GM19035 (cell line): ENCODE data around the gene SPTBN5.

Experiments used
- ATAC-seq: cut with Tn5 transposase; IDR thresholded peaks from one replicate; pipeline ENCODE4 v1.9.1; 2021; ENCODE audit not compliant: unreplicated experiment

Gene SPTBN5

GRCh38 chr15:41926185-41927056 lies 32.6 kb upstream of the SPTBN5 start:
- ATAC-seq = no peak

- no peak for ATAC-seq
These were observed 31.3 kb upstream of the SPTBN5 start for GRCh38 chr15:41925086-41925608.

- no peak for ATAC-seq
These were observed 29.6 kb upstream of the SPTBN5 start for GRCh38 chr15:41923401-41923997.

DNA sequence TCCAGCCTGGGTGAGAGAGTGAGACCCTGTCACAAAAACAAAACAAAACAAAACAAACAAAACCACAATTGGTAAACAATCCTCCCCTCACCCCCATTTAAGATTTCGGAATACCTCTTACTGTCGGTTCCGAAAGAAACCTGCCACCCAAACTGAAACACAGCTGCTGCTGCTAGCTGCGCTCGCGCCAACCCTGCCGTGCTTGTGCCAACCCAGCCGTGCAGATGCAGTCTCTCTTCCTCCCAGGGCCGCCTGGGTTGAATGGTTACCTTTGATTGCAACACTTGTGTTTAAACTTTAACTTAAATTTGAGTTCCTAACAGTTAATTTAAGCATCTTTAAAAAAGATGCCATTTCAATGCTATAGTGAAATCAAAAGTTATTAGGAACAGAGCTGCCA lies 28.5 kb upstream of the SPTBN5 start:
- ATAC-seq = no peak

- no peak for ATAC-seq
These were observed 27.8 kb upstream of the SPTBN5 start for GRCh38 chr15:41921639-41922038.

DNA sequence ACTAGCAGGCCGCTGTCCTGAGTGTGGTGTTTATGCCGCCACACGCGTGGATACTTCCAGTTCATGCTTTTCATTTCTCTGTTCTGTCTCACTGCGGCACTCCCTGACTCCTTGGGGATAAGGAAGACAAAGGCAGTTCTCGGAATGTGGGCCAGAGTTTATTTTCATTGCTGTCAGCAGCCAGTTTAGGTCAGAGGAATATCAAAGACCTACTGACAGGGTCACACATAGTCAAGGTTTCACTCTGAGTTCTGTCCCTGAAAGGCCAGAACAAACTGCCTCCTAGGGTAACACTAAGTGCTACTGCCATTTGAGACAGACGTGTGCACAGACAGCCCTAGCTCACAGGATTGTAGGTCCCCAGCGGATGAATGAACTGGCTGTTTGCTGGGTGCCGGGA lies 27.3 kb upstream of the SPTBN5 start:
- no peak for ATAC-seq

- ATAC-seq = no peak
These were observed 26.2 kb upstream of the SPTBN5 start for GRCh38 chr15:41919954-41920538.

DNA sequence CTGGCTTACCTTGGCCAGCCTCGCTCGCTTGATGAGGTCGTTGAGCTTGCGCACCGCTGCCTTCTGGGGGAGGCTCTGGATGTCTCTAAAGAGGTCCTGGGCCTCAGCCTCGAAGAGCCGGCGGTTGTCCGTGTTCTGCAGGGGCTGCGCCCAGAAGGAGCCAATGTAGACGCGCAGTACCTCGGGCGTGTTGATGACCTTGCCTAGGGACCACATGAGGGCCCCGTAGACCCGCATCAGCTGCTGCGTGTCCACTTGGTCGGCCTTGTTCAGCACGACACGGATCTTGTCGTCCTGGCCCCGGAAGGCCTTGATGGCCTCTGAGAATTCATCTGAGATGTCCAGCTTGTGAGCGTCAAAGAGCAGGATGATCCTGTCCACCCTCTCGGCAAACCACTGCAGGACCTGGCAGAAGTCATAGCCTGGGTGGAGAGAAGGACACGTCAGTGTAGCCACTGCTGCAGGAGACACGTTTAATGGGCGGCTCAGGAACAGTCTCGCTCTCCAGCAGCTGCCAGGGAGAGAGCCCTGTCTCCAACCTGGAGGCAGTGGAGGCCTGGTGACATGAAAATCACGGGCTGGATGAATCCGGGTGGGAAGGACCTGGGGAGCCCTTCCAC lies 25.5 kb upstream of the SPTBN5 start:
- no peak for ATAC-seq

- ATAC-seq = no peak
These were observed 24.8 kb upstream of the SPTBN5 start for GRCh38 chr15:41918506-41919126.

GRCh38 chr15:41917767-41918430 lies 24.0 kb upstream of the SPTBN5 start:
- no peak for ATAC-seq

- ATAC-seq = no peak
These were observed 21.6 kb upstream of the SPTBN5 start for GRCh38 chr15:41915255-41915994.

GRCh38 chr15:41914411-41914810 lies 20.6 kb upstream of the SPTBN5 start:
- no peak for ATAC-seq

DNA sequence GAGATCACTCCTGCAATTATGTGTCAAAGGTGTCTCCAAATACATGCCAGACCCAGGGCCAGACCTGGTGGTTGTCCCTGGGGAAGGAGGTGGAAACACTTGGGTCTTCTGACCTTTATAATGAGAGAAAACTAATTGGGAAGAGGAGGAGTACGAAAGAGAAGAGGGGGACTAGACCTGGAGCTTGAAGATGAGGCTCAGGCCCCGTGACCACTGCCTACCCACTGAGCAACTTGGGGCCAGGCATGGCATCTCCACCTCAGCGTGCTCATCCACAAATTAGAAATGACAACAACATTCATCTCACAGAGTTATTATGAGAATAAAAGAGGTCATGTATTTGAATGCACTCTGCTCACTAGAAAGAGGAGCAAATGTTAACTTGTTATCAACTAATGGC lies 19.4 kb upstream of the SPTBN5 start:
- ATAC-seq = no peak

- no peak for ATAC-seq
These were observed 18.0 kb upstream of the SPTBN5 start for GRCh38 chr15:41911691-41912345.

- ATAC-seq = no peak
These were observed 15.0 kb upstream of the SPTBN5 start for GRCh38 chr15:41908736-41909461.

GRCh38 chr15:41907141-41907540 lies 13.3 kb upstream of the SPTBN5 start:
- no peak for ATAC-seq

DNA sequence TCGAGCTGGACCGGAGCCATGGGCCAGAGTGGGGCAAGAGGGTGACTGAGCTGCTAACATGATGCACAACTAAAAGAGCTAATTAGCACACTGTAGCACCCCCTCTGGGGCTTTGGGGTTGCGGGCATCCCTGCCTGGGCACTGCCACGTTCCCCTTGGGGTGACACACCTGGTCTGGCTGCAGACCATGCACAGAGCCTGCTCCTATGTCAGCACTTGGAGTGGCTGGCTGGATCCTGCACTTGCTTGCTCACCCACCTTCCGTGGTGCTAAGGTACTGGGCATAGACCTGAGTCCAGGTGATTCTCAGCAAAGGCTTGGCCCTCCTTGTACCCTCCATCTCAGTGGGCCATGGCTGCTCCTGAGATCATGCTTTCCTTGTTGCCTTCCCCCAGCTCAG lies 12.8 kb upstream of the SPTBN5 start:
- no peak for ATAC-seq

DNA sequence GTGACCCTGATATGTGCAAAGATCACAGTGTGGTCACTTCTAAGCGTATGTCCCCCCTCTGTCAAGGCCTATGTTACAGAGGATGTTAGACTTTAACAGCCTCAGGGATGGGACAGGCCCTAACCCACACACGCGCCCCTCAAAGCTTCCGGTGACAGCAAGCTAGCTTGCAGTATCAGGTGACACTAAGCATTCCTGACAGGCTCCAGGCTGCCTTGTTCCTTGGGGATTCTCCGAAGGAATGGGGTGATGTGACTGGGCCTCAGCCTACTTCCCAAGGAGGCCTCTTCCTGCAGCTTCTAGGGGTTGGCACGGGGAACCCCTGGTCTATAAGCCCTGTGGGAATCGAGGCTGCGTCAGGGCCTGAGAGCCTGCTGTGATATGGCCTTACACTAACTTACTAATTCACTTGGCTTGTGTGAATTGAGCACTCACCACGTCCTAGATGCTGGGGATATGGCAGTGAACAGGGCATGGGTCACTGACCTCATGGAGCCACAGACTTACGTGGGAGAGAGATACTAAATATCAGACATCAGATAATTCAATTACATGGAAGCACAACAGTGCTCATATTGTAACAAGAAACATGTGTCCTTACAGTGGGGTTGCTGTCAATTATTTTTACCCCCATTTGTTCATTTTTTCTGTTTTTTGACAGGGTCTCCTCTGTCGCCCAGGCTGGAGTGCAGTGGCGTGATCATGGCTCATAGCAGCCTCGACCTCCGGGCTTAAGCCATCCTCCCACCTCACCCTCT lies 11.4 kb upstream of the SPTBN5 start:
- ATAC-seq = no peak
